AG09309 (cell line): ENCODE results near the gene ZNF786.
"Not testable (repeated sequence)": the region's sequence is repeated elsewhere in the genome, so short reads cannot be mapped to it uniquely, and the experiment has no call there.

Source experiments
- DNase-seq: peaks from one replicate; pipeline ENCODE4 v3.0.0-alpha.2; 2010; ENCODE audit warnings: low read depth
- H3K4me3 ChIP-seq: 2 replicates; pipeline ENCODE4 v1.5.1; 2011; ENCODE audit warnings: mild to moderate bottlenecking, low read depth, low read length, moderate library complexity; ENCODE audit not compliant: control insufficient read depth
- TF ChIP-seq, protein P1 (sequence below): IDR thresholded peaks from 2 replicates; pipeline ENCODE4 v1.5.1; 2011; ENCODE audit warnings: mild to moderate bottlenecking, low read depth, low read length, inconsistent platforms; ENCODE audit not compliant: insufficient read depth, control insufficient read depth; ENCODE audit errors: missing control alignments

The ZNF786 gene

DNA sequence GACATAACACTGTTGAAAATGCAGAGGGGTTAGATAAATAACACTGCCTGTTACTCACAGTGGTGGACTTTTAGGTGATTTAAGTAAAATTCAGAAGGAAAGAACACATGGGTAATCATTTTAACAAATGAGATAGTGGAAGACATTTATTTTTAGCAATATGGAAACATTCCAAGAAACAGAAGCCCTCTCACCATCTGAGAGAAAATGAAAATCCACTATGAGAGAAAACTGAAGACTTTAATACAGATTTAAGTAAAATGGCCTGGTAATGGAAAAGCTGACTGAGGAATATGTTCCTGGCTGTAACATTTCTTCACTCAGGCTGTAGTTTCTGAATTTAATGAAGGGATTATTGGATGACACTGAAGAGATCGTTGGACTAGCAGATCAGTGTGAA lies 12.1 kb upstream of the ZNF786 start:
- TF ChIP-seq, protein P1, sequence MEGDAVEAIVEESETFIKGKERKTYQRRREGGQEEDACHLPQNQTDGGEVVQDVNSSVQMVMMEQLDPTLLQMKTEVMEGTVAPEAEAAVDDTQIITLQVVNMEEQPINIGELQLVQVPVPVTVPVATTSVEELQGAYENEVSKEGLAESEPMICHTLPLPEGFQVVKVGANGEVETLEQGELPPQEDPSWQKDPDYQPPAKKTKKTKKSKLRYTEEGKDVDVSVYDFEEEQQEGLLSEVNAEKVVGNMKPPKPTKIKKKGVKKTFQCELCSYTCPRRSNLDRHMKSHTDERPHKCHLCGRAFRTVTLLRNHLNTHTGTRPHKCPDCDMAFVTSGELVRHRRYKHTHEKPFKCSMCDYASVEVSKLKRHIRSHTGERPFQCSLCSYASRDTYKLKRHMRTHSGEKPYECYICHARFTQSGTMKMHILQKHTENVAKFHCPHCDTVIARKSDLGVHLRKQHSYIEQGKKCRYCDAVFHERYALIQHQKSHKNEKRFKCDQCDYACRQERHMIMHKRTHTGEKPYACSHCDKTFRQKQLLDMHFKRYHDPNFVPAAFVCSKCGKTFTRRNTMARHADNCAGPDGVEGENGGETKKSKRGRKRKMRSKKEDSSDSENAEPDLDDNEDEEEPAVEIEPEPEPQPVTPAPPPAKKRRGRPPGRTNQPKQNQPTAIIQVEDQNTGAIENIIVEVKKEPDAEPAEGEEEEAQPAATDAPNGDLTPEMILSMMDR: no peak
- no peak overlapping the region for H3K4me3 ChIP-seq
- no peak for DNase-seq

DNA sequence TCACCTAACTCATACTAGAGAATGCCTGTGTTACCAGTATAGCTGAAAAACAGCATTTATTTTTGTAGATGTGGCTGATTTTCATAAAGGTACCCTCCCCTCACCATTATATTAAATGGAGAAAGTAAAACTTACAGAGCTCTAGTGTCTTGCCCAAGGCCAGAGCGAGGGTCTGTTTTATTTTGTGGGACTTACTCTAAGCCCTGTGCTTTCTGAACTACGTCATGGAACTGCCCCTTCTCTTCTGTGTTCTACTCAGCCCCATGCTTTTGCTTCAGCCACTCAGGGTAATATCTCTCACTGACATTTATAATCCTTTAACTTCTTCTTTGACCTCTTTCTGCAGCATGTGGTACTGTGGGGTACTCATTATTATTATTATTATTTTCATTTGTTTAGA lies 10.3 kb upstream of the ZNF786 start:
- TF ChIP-seq, protein P1: no peak
- no peak for DNase-seq
- H3K4me3 ChIP-seq: no peak overlapping the region

DNA sequence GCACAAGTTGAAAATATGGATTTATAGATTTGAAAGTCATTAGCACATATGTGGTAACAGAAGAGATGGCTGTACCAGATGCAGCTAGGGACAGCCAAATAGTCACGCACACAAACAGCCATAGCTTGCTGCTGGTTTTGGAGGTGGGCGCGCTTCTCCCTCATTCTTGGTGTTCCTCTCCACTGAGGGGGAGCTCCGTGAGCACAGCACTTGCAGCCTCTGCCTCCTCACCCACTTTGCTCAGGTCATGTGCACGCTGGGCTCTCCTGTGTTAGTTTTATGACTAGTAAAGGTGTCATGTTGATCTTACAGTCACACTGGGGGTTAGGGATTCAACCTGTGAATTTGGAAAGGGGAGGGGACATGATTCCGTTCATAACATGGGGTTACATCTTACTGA lies 8.5 kb upstream of the ZNF786 start:
- no peak for DNase-seq
- TF ChIP-seq, protein P1: no peak
- no peak overlapping the region for H3K4me3 ChIP-seq

DNA sequence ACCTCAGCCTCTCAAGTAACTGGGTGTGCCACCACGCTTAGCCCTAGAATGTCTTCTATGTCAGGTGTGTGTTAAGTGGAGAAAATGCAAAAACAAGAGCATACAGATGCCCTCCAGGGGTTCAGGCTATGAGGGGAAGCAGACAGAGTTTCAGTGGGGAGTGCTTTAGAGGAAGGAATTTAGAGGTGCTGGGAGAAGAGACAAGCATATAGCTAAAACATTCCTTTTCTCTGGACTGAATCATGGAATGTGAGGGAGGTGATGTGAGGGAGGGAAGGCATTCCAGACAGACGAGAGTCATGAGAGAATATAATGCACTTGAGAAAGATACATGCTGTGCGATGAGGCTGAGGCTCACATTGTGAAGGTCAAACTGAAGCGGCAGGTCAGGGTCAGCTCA lies 6.6 kb upstream of the ZNF786 start:
- TF ChIP-seq, protein P1: no peak
- no peak overlapping the region for H3K4me3 ChIP-seq
- no peak for DNase-seq

DNA sequence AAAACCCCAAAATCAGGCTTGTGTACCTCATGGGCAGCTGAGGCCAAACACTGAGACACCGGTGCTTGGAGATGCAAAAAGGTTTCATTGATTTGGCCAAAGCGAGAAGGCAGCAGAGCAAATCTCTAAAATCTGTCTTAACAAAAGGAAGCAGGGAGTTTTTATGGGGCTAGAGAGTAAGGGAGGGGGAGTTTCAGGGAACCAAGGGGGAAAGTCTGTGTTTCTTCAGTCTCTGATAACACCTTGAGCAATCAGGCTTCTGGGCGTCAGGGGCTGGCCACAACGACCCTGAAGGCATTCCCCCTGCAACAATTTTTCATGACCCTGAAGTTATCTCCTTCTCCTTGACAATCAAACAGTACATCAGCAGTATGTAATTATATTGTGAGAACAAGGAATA lies 2.7 kb upstream of the ZNF786 start:
- no peak for DNase-seq
- TF ChIP-seq, protein P1: no peak
- H3K4me3 ChIP-seq: no peak overlapping the region

DNA sequence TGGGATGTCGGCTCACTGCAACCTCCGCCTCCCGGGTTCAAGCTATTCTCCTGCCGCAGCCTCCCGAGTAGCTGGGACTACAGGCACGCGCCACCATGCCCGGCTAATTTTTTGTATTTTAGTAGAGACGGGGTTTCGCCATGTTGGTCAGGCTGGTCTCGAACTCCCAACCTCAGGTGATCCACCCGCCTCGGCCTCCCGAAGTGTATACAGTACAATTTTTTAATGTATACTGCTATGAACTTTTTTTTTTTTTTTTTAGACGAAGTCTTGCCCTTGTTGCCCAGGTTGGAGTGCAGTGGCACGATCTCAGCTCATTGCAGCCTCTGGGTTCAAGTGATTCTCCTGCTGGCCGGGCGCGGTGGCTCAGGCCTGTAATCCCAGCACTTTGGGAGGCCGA lies 1.7 kb upstream of the ZNF786 start:
- not testable (repeated sequence) for DNase-seq, H3K4me3 ChIP-seq

DNA sequence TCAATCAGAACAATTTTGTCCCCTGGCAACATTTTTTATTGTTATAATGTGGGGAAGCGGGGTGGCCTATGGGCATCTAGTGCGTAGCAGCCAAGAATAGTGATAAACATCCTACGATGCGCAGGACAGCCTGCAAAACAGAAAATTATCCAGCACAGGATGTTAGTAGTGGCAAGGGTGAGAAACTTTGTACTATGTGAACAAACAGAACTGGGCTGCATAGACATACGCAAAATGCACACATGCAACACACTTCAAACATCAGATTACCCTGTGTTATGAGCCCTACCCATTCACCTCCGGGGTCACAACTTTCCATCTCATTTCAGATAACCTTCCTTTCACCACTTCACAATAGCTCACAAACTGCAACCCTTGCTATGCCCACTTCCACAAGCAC lies 3.1 kb downstream of the ZNF786 start:
- TF ChIP-seq, protein P1: no peak
- DNase-seq: no peak
- no peak overlapping the region for H3K4me3 ChIP-seq

DNA sequence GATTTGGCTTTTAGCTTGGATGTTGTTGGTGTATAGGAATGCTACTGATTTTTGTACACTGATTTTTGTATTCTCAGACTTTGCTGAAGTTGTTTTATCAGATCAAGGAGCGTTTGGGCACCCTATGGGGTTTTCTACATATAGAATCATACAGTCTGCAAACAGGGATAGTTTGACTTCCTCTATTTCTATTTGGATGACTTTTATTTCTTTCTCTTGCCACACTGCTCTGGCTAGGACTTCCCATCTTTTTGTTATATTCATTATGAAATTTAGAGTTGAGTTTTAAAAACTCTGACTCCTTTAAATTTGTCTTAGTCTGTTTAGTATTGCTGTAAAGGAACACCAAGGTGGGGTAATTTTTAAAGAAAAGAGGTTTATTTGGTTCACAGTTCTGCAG lies 4.7 kb downstream of the ZNF786 start:
- no peak for DNase-seq
- H3K4me3 ChIP-seq: no peak overlapping the region
- TF ChIP-seq, protein P1: no peak
